ENCODE data around the gene KLF2.
"Not testable (repeated sequence)": the region's sequence is repeated elsewhere in the genome, so short reads cannot be mapped to it uniquely, and the experiment has no call there.

- TF ChIP-seq CTCF (IDR thresholded peaks at IDR 0.05; ENCODE audit: low read length); EZH2 (IDR thresholded peaks at IDR 0.05; ENCODE audit: borderline replicate concordance, low read length): not testable (repeated sequence)
These were observed 22.5 kb downstream of the KLF2 start for GRCh38 chr19:16347099-16347498.

All from OCI-LY1 (cell line).